ENCODE data around the gene CLUH.
A peak's percentile ranks its signal among the peaks of the same experiment; 100 is the strongest.

The CLUH gene

DNA sequence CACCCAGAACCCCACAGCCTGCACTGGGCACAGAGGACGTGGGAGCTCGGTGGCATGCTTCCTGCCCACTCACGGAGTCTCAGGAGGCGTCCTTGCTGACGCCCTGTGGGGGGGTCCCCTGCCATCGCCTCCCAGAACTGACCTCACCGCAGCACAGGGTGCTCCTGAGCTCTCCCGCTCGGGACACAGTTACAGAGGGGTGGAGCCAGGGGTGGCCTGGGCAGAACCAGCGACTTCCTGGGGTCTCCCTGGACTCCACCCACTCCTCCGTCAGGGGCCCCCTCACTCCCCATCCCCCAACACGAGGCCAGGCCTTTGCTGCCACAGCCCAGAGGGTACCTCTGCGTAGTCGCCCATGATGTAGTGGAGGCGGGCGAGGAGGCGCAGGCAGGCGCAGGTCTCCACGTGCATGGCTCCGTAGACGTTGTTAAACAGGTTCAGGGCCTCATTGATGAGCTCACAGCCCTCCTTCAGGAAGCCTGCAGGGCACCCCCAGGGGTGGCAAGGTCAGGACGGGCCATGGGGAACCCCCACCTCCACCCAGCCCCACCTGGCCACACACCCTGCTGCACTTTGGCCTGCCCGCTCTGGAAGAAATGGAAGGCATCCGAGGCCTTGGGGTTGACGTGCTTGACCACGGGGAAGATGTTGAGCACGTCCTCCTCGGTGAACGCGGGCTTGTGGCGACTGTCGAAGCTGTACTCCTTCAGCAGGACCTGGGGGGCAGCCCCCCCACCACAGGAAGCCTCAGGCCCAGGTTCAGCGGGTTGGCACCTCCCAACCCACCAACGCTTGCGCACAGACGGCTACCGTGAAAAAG is 17.8 kb downstream of the CLUH start (continued):
- TF ChIP-seq, protein P1, sequence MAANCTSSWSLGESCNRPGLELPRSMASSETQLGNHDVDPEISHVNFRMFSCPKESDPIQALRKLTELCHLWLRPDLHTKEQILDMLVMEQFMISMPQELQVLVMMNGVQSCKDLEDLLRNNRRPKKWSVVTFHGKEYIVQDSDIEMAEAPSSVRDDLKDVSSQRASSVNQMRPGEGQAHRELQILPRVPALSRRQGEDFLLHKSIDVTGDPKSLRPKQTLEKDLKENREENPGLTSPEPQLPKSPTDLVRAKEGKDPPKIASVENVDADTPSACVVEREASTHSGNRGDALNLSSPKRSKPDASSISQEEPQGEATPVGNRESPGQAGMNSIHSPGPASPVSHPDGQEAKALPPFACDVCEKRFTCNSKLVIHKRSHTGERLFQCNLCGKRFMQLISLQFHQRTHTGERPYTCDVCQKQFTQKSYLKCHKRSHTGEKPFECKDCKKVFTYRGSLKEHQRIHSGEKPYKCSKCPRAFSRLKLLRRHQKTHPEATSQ (tag by site-specific recombination; IDR thresholded peaks at IDR 0.05) = no peak
- TF ChIP-seq ZNF549 (tag by site-specific recombination; IDR thresholded peaks at IDR 0.05) (no peak), ZNF529 (tag by site-specific recombination; IDR thresholded peaks at IDR 0.05; ENCODE audit: insufficient replicate concordance) (no peak), ZNF354C (tag by site-specific recombination; IDR thresholded peaks at IDR 0.05; ENCODE audit: borderline replicate concordance, low read depth) (no peak), REPIN1 (tag by site-specific recombination; IDR thresholded peaks at IDR 0.05; ENCODE audit: low read depth) (no peak), ZSCAN23 (tag by site-specific recombination; IDR thresholded peaks at IDR 0.05) (no peak), ZFP41 (tag by site-specific recombination; IDR thresholded peaks at IDR 0.05; ENCODE audit: borderline replicate concordance) (no peak)

GRCh38 chr17:2692781-2693135 is 18.8 kb downstream of the CLUH start:
- TF ChIP-seq KLF8 (tag by site-specific recombination; IDR thresholded peaks at IDR 0.05) (0 out of 2 replicates have a peak, but pooled peaks have one; percentile 8), KLF1 (tag by site-specific recombination; IDR thresholded peaks at IDR 0.05) (no peak)
- H3K9me3 ChIP-seq (ENCODE audit: control insufficient read depth, insufficient read depth, low read depth, low read length) = no peaks in the 10 kb centered on the region
- H3K4me1 ChIP-seq (ENCODE audit: control insufficient read depth, insufficient read depth, low read length) = no peaks in the 10 kb centered on the region
- H3K4me3 ChIP-seq (ENCODE audit: low read depth, low read length) = no peak overlapping the region
- POLR2A ChIA-PET = interaction anchor here (0.6 kb wide), 1 partner anchor 14 kb away, joined by 3 read pairs; no protein-coding TSS in a partner anchor
- CTCF ChIA-PET = interaction anchor here (0.5 to 1.1 kb wide), 4 partner anchors 9 to 148 kb away, joined by 3 to 6 read pairs (median 4); no protein-coding TSS in a partner anchor
- peaks cover 7 to 80% of the 10 kb centered on the region in 2 experiments; a peak in 2 of 3 replicates for H3K36me3 ChIP-seq (ENCODE audit: control insufficient read depth in 2 of 2, insufficient read depth in 1 of 2, low read length in 2 of 2)
- H3K27ac ChIP-seq (ENCODE audit: extremely low read depth, low read depth, low read length) = no peak overlapping the region

DNA sequence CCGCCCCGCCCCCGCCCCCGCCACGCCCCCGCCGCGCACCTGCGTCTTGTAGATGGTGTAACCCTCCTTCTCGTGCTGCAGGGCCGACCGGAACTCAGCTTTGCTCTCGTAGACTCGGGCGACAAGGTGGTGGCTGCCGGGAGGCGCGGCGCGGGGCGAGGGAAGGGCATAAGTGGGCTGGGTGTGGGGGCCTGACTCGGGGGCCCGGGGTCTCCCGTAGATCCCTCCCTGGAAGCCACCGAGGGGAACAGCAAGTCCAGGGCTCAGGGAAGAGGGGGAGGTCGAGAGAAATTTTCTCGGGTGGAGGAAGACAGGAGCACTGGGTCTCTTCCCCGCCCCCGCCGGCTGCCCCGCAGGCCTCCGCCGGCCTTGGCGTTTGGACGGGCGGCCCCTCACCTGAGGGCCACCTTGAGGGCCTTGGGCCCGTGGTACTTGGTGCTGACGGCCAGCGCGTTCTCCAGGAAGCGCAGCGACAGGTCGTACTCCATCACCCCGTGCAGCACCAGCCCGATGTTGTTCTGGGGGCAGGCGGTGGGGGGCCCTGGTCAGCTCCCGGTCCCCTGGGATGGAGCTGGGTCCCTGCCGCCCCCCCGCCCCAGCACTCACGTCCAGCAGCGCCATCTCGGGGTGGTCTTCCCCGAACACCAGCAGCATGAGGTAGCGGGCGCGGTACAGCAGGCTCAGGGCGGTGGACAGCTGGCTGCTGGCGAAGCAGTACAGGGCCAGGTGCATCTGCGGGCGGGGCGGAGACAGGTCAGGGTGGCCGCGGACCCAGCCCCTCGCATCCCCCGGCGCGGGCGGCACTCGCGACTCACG is 19.4 kb downstream of the CLUH start:
- H3K4me1 ChIP-seq (ENCODE audit: control insufficient read depth, insufficient read depth, low read length) = no peaks in the 10 kb centered on the region
- no peak overlapping the region for H3K27ac ChIP-seq (ENCODE audit: extremely low read depth, low read depth, low read length)
- H3K36me3 ChIP-seq (ENCODE audit: control insufficient read depth in 2 of 2, insufficient read depth in 1 of 2, low read length in 2 of 2) = peaks cover 10 to 76% of the 10 kb centered on the region in 2 experiments; a peak in 2 of 3 replicates
- no peaks in the 10 kb centered on the region for H3K9me3 ChIP-seq (ENCODE audit: control insufficient read depth, insufficient read depth, low read depth, low read length)
- ChIA-PET POLR2A (interaction anchor here (0.5 to 0.6 kb wide), 2 partner anchors 30 to 146 kb away, joined by 3 to 6 read pairs; no protein-coding TSS in a partner anchor), CTCF (interaction anchor here (0.5 to 1.1 kb wide), 3 partner anchors 15 to 149 kb away, joined by 3 to 6 read pairs (median 3); no protein-coding TSS in a partner anchor)
- H3K4me3 ChIP-seq (ENCODE audit: low read depth, low read length) = no peak overlapping the region
- TF ChIP-seq GLI2 (tag by site-specific recombination; IDR thresholded peaks at IDR 0.05; ENCODE audit: borderline replicate concordance, low read depth) (no peak), ZSCAN30 (tag by site-specific recombination; IDR thresholded peaks at IDR 0.05) (no peak), HOXD13 (CRISPR knock-in tag; IDR thresholded peaks at IDR 0.05; ENCODE audit: borderline replicate concordance) (no peak), ZNF426 (tag by site-specific recombination; IDR thresholded peaks at IDR 0.05) (no peak), ZNF302 (tag by site-specific recombination; IDR thresholded peaks at IDR 0.05; ENCODE audit: low read depth) (no peak), ZNF529 (tag by site-specific recombination; IDR thresholded peaks at IDR 0.05; ENCODE audit: insufficient replicate concordance) (no peak), KLF8 (tag by site-specific recombination; IDR thresholded peaks at IDR 0.05) (peak; percentile 20), HIC1 (tag by site-specific recombination; IDR thresholded peaks at IDR 0.05) (no peak), GLIS2 (tag by site-specific recombination; IDR thresholded peaks at IDR 0.05) (0 out of 2 replicates have a peak, but pooled peaks have one; percentile 10), ZBTB49 (tag by site-specific recombination; IDR thresholded peaks at IDR 0.05; ENCODE audit: low read depth) (no peak), SCRT2 (tag by site-specific recombination; IDR thresholded peaks at IDR 0.05) (peak; percentile 51), KLF10 (tag by site-specific recombination; IDR thresholded peaks at IDR 0.05) (peak; percentile 45; the same call in 1 of the 2 replicates), ZNF175 (tag by site-specific recombination; IDR thresholded peaks at IDR 0.05) (no peak), ZNF473 (tag by site-specific recombination; IDR thresholded peaks at IDR 0.05) (no peak), FEZF1 (tag by site-specific recombination; IDR thresholded peaks at IDR 0.05) (no peak)
- TF ChIP-seq, protein P2, sequence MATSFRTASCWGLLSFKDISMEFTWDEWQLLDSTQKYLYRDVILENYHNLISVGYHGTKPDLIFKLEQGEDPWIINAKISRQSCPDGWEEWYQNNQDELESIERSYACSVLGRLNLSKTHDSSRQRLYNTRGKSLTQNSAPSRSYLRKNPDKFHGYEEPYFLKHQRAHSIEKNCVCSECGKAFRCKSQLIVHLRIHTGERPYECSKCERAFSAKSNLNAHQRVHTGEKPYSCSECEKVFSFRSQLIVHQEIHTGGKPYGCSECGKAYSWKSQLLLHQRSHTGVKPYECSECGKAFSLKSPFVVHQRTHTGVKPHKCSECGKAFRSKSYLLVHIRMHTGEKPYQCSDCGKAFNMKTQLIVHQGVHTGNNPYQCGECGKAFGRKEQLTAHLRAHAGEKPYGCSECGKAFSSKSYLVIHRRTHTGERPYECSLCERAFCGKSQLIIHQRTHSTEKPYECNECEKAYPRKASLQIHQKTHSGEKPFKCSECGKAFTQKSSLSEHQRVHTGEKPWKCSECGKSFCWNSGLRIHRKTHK (tag by site-specific recombination; IDR thresholded peaks at IDR 0.05) = no peak
